Activated naive CD8-positive, alpha-beta T cell treated with anti-CD3 and anti-CD28 coated beads, Interleukin-2, amount 50 U/mL, for 24 hours (primary cell): ENCODE measurements around the gene ZNF708.
"Not testable (repeated sequence)": the region's sequence is repeated elsewhere in the genome, so short reads cannot be mapped to it uniquely, and the experiment has no call there.

Source experiments
- ATAC-seq: fragments of 150-1000 bp; cut with Tn5 transposase; one replicate; pipeline ENCODE4 v1.10.0; 2021
- DNase-seq: peaks from one replicate; pipeline ENCODE4 v3.0.0; 2021
- H3K27ac Mint-ChIP-seq: one replicate; pipeline ENCODE4 v1.8.0; 2021; ENCODE audit warnings: mild to moderate bottlenecking, mixed read lengths
- H3K27me3 Mint-ChIP-seq: one replicate; pipeline ENCODE4 v1.8.0; 2021; ENCODE audit warnings: mixed read lengths
- H3K36me3 Mint-ChIP-seq: one replicate; pipeline ENCODE4 v1.8.0; 2021; ENCODE audit warnings: low read depth, mixed read lengths
- H3K4me1 Mint-ChIP-seq: one replicate; pipeline ENCODE4 v1.8.0; 2021; ENCODE audit warnings: mixed read lengths
- H3K4me3 Mint-ChIP-seq: one replicate; pipeline ENCODE4 v1.8.0; 2021; ENCODE audit warnings: mild to moderate bottlenecking, moderate library complexity, mixed read lengths
- H3K9me3 Mint-ChIP-seq: one replicate; pipeline ENCODE4 v1.8.0; 2021; ENCODE audit warnings: mixed read lengths

The ZNF708 gene

DNA sequence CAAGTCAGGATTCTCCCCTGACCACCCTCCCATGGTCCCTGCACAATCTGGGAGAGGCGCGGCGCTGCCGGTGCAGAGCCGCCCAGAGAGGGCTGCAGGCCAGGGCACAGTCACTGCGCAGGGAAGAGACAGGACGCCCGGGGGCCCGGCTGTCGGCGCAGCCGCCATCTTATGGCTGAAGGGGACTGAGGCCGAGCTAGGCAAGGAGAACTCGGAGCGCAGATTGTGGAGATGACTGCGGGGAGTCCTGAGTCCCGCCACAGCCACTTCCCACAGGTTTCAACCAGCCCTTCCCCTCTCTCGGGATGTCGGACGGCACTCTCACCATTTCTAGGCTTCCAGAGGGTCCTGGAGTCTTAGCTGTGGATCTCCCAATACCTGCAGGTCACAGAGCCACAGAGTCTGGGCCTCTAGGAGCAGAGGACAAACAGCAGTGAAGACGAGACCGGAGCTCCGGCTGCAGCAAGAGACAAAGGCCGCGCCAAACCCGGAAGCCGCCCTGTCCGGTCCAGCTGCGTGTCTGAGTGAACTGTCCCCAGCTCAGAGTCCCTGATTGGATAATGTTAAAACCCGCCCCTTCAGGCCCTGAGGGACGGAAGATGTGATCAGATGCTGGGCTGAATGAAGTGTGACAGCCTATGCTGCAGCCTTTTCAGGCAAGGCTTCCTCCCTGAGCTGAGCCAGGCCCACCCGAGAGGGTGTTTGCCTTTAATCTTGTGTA is at the start of gene ZNF708:
Gene ZNF708 (minus strand): TSS at position 526 of the 721 bp plus-strand sequence. CDS start 198 bp downstream, at position 328.
- Mint-ChIP-seq H3K27ac (peak within 1 kb of the TSS; percentile 97), H3K4me1 (peaks cover 36% of the 10 kb centered on the region), H3K4me3 (peak within 1 kb of the TSS; percentile 92), H3K36me3 (peaks cover 38% of the 10 kb centered on the region), H3K27me3 (no peaks in the 10 kb centered on the region), H3K9me3 (peaks cover 21% of the 10 kb centered on the region)
- DNase-seq (peak; percentile 76), ATAC-seq (peak; percentile 100)

DNA sequence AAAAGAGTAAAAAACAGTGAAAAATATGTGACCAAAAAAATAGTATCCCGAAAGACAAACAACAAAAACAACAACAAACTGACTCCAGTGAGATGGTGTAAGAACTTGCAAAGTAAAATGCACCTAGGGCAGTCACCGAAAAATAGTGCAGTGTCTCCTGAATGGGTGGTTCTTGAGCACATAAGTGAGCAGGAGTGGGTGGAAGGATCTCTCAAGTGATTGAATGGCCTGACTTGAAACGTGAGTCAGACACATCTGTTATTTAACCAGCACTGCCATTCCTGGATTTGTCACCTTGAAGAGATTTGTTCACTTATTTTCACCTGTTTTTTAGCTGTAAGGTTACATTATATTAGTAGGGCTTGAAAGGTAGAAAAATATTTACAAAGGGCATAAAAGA is 33.1 kb upstream of the ZNF708 start:
- no peak overlapping the region for H3K27ac Mint-ChIP-seq
- no peak for ATAC-seq
- H3K4me1 Mint-ChIP-seq = peaks cover 20% of the 10 kb centered on the region
- H3K4me3 Mint-ChIP-seq = no peak overlapping the region
- no peaks in the 10 kb centered on the region for H3K27me3 Mint-ChIP-seq
- peaks cover 23% of the 10 kb centered on the region for H3K9me3 Mint-ChIP-seq
- DNase-seq = no peak
- H3K36me3 Mint-ChIP-seq = peaks cover 60% of the 10 kb centered on the region

DNA sequence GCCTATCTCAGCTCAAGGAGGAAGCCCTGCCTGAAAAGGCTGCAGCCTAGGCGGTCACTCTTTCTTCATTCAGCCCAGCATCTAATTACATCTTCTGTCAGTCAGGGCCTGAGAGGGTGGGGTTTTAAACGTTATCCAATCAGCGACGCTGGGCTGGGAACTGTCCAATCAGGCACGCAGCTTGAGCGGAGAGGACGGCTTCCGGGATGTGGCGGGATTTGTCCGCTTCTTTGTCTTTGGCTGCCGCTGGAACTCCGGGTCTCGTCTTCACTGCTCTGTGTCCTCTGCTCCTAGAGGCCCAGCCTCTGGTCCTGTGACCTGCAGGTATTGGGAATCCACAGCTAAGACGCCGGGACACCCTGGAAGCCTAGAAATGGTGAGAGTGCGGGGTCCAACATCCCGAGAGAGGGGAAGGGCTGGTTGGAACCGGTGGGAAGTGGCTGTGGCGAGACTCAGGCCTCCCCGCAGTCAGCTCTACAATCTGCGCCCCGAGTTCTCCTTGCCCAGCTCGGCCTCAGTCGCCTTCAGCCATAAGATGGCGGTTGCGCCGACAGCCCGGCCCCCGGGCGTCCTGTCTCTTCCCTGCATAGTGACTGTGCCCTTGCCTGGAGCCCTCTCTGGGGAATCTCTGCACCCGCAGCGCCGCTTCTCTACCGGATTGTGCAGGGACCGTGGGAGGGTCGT is 29.7 kb upstream of the ZNF708 start, which contains the start of gene ZNF738:
Gene ZNF738 (plus strand): TSS at position 233 of the 684 bp plus-strand sequence. CDS start 141 bp downstream, at position 374.
- peak within 1 kb of the TSS; percentile 99 for H3K4me3 Mint-ChIP-seq
- H3K36me3 Mint-ChIP-seq = peaks cover 30% of the 10 kb centered on the region
- H3K4me1 Mint-ChIP-seq = peaks cover 20% of the 10 kb centered on the region
- peaks cover 8% of the 10 kb centered on the region for H3K9me3 Mint-ChIP-seq
- no peaks in the 10 kb centered on the region for H3K27me3 Mint-ChIP-seq
- ATAC-seq (peak; percentile 98), DNase-seq (peak; percentile 82)
- H3K27ac Mint-ChIP-seq = peak within 1 kb of the TSS; percentile 92

DNA sequence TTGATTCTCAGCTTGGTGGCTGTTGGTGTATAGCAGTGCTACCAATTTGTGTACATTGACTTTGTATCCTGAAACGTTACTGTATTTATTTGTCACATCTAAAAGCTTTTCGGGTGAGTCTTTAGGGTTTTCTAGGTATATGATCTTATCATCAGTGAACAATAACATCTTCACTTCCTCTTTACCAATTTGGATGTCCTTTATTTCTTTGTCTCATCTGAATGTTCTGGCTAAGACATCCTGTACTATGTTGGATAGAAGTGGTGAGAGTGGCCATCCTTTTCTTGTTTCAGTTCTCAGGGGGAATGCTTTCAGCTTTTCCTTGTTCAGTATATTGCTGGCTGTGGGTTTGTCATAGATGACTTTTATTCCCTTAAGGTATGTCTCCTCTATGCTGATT is 23.6 kb upstream of the ZNF708 start:
- Mint-ChIP-seq H3K4me3 (no peak overlapping the region), H3K27me3 (no peaks in the 10 kb centered on the region), H3K4me1 (no peaks in the 10 kb centered on the region), H3K9me3 (peaks cover 29% of the 10 kb centered on the region), H3K27ac (no peak overlapping the region), H3K36me3 (peaks cover 8% of the 10 kb centered on the region)
- ATAC-seq = no peak
- DNase-seq = no peak

DNA sequence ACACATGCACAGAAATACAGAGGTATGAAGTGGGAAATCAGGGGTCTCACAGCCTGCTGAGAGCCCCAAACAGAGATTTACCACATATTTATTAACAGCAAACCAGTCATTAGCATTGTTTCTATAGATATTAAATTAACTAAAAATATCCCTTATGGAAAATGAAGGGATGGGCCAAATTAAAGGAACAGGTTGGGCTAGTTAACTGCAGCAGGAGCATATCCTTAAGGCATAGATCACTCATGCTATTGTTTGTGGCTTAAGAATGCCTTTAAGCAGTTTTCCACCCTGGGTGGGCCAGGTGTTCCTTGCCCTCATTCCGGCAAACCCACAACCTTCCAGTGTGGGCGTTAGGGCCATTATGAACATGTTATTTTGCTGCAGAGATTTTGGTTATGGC is 15.6 kb upstream of the ZNF708 start:
- peaks cover 59% of the 10 kb centered on the region for H3K9me3 Mint-ChIP-seq
- H3K36me3 Mint-ChIP-seq, H3K27me3 Mint-ChIP-seq, H3K4me3 Mint-ChIP-seq, H3K4me1 Mint-ChIP-seq, DNase-seq, H3K27ac Mint-ChIP-seq, ATAC-seq: not testable (repeated sequence)

DNA sequence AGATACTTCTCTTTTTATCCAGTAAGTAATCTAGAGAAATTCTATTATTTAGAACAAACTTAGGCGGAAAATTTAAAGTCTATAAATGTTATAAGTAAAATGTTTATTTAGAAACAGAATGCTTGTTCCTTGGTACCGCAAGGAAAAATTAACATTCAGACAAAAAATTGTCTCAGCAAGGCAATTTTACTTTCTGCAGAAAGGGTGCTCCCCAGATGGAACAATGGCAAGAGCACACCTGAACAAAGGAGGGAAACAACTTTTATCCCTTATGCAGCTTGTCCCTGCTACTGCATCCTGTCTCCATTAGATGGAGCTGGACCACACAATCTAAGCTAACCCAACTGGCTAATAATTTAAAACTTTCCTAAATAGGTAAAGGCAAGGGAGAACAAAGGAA is 6.5 kb upstream of the ZNF708 start:
- Mint-ChIP-seq H3K9me3 (peaks cover 53% of the 10 kb centered on the region), H3K36me3 (peaks cover 16% of the 10 kb centered on the region), H3K4me1 (no peaks in the 10 kb centered on the region), H3K27me3 (no peaks in the 10 kb centered on the region), H3K27ac (no peak overlapping the region), H3K4me3 (no peak overlapping the region)
- DNase-seq (no peak), ATAC-seq (no peak)

DNA sequence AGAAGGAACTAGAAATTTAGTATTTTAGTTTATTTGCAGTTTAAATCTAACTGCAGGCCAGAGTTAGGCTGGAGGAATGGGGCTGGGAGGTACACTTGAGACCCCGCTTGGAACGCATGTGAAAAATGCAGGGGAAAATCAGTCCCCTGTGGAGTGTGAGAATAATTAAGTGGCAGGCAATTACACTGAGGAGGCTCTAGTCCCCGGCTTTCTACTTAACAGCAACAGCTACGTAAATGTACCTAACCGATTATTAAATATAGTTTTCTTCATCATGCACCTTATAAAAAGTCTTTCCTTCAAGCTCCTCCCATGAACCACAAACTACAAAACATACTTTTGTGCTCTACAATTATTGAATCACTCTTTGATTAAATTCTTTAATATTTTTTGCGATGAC is 804 bp downstream of the ZNF708 start:
- peak overlapping the region; percentile 92 for H3K4me3 Mint-ChIP-seq
- DNase-seq (no peak), ATAC-seq (no peak)
- peaks cover 39% of the 10 kb centered on the region for H3K4me1 Mint-ChIP-seq
- peak overlapping the region; percentile 97 for H3K27ac Mint-ChIP-seq
- peaks cover 42% of the 10 kb centered on the region for H3K36me3 Mint-ChIP-seq
- H3K9me3 Mint-ChIP-seq = peaks cover 21% of the 10 kb centered on the region
- H3K27me3 Mint-ChIP-seq = no peaks in the 10 kb centered on the region

DNA sequence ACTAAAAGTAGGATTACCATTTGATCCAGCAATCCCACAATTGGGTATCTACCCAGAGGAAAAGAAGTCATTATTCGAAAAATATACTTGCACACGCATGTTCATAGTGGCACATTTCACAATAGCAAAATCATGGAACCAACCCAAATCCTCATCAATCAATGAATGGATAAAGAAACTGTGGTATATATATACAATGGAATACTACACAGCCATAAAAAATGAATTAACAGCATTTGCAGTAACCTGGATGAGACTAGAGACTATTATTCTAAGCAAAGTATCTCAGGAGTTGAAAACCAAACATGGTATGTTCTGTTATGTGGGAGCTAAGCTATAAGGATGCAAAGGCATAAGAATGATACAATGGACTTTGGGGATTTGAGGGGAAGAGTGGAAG is 3.0 kb downstream of the ZNF708 start:
- no peaks in the 10 kb centered on the region for H3K27me3 Mint-ChIP-seq
- no peak overlapping the region for H3K4me3 Mint-ChIP-seq
- peaks cover 62% of the 10 kb centered on the region for H3K36me3 Mint-ChIP-seq
- H3K27ac Mint-ChIP-seq = no peak overlapping the region
- DNase-seq (no peak), ATAC-seq (no peak)
- peaks cover 54% of the 10 kb centered on the region for H3K4me1 Mint-ChIP-seq
- peaks cover 16% of the 10 kb centered on the region for H3K9me3 Mint-ChIP-seq

DNA sequence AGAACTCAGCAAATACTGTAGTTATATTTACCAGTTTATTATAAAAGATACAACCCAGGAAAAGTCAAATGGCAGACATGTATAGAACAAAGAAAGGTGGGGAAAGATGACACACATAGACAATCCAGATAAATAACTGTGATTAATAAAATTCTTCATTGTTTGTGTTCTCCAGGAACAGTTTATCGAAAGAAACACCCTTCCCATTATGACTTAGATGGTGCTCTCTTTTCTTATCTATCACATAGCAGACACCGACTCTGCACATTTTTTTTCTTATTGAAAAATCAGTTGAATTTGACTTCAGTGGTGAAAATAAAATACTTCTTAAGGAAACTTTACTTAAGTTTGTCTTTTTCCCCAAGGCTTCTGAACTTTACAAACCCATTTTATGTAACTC is 6.2 kb downstream of the ZNF708 start:
- ATAC-seq (no peak), DNase-seq (no peak)
- Mint-ChIP-seq H3K27ac (no peak overlapping the region), H3K27me3 (no peaks in the 10 kb centered on the region), H3K9me3 (peaks cover 19% of the 10 kb centered on the region), H3K4me1 (peaks cover 63% of the 10 kb centered on the region), H3K36me3 (peaks cover 81% of the 10 kb centered on the region), H3K4me3 (no peak overlapping the region)

DNA sequence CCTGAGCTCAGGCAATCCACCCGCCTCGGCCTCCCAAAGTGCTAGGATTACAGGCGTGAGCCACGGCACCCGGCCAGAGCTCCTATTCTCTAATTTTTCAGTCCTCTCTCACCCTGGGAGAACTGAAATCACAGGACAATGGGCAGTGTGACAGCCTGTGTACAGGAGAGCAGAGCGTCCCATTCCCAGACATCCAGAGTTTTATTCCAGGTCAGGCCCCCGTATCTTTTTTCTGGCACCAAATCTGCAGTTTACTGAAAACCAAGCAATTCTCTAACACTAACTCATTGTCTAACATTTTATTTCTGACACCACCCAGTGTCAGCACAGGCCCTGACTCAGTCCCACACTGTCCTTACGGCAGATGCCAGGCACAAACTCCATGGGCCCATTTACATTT is 6.7 kb downstream of the ZNF708 start:
- H3K27me3 Mint-ChIP-seq = no peaks in the 10 kb centered on the region
- DNase-seq = no peak
- H3K36me3 Mint-ChIP-seq = peaks cover 80% of the 10 kb centered on the region
- H3K4me1 Mint-ChIP-seq = peaks cover 58% of the 10 kb centered on the region
- no peak overlapping the region for H3K27ac Mint-ChIP-seq
- peaks cover 19% of the 10 kb centered on the region for H3K9me3 Mint-ChIP-seq
- H3K4me3 Mint-ChIP-seq = no peak overlapping the region
- ATAC-seq = no peak

DNA sequence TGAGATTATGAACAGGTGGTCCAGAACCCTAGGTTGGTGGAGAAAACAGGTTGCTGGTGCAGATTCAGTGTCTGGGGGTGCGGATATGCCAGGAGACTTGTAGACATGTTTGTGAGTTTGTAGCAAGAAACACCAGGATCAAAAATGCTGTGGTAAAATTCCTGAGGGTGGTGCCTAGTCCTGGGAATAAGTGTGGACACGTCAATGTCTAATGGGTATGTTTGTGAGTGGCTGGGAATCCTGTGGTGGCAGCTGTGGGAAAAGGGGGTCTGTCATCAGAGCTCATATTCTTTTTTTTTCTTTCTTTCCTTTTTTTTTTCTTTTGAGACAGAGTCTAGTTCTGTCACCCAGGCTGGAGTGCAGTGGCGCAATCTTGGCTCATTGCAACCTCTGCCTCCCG is 7.2 kb downstream of the ZNF708 start:
- ATAC-seq (no peak), DNase-seq (no peak)
- Mint-ChIP-seq H3K9me3 (peaks cover 19% of the 10 kb centered on the region), H3K27ac (no peak overlapping the region), H3K27me3 (no peaks in the 10 kb centered on the region), H3K36me3 (peaks cover 81% of the 10 kb centered on the region), H3K4me1 (peaks cover 59% of the 10 kb centered on the region), H3K4me3 (no peak overlapping the region)

DNA sequence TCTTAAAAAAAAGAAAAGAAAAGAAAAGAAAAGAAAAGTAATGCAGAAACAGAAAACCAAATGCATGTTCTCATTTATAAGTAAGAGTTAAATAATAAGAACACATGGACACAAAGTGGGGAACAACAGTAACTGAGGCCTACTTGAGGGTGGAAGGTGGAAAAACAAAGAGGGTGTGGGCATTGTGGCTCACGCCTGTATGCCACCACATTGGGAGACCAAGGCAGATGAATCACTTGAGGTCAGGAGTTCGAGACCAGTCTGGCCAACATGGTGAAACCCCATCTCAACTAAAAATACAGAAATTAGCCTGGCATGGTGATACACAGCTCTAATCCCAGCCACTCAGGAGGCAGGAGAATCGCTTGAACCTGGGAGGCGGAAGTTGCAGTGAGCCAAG is 8.1 kb downstream of the ZNF708 start:
- H3K36me3 Mint-ChIP-seq = peaks cover 77% of the 10 kb centered on the region
- no peak for DNase-seq
- peak overlapping the region; percentile 43 for H3K4me3 Mint-ChIP-seq
- peak overlapping the region; percentile 67 for H3K27ac Mint-ChIP-seq
- peak; percentile 66 for ATAC-seq
- H3K9me3 Mint-ChIP-seq = peaks cover 15% of the 10 kb centered on the region
- peaks cover 55% of the 10 kb centered on the region for H3K4me1 Mint-ChIP-seq
- H3K27me3 Mint-ChIP-seq = no peaks in the 10 kb centered on the region

DNA sequence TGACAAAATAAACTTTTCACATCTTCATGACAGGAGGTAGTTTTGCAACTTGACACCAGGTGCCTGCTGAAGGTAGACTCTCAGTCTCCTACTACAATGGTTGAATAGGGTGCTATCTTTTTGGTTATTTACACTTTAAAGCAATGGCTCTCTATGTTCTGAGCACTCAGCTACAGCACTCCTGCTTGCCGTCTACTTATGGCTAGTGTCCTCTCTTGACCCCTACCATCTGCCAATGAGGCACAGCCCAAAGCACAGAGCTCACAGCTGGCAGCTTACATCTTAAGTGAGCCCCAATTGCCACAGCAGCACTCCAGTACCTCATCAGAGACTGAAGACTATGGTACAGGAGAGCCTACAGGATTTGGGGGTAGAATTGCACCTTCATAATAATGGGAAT is 11.4 kb downstream of the ZNF708 start:
- peaks cover 5% of the 10 kb centered on the region for H3K9me3 Mint-ChIP-seq
- no peak for ATAC-seq
- no peak overlapping the region for H3K27ac Mint-ChIP-seq
- no peak for DNase-seq
- peaks cover 64% of the 10 kb centered on the region for H3K36me3 Mint-ChIP-seq
- peaks cover 45% of the 10 kb centered on the region for H3K4me1 Mint-ChIP-seq
- H3K4me3 Mint-ChIP-seq = no peak overlapping the region
- H3K27me3 Mint-ChIP-seq = no peaks in the 10 kb centered on the region

DNA sequence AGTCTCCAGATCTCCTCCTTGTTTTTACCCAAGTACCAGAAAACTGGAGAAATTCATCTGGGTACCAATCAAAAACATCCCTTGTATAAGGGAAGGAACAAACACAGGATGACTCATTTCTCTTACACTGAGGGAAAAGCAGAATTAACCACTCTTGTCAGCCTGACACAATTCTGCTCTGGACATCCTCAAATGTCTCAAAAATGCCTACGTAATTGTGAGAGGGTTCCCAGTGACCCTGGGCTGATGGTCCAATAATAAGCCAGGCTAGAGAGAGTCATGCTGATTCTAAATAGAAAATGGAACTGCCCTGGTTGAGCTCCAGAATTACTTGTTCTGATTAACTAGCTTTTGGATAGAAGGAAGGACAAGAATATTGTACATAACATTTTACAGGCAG is 14.5 kb downstream of the ZNF708 start:
- no peak for ATAC-seq
- peak overlapping the region; percentile 35 for H3K27ac Mint-ChIP-seq
- no peaks in the 10 kb centered on the region for H3K27me3 Mint-ChIP-seq
- H3K4me1 Mint-ChIP-seq = peaks cover 32% of the 10 kb centered on the region
- DNase-seq = no peak
- peaks cover 4% of the 10 kb centered on the region for H3K9me3 Mint-ChIP-seq
- peaks cover 58% of the 10 kb centered on the region for H3K36me3 Mint-ChIP-seq
- H3K4me3 Mint-ChIP-seq = no peak overlapping the region

DNA sequence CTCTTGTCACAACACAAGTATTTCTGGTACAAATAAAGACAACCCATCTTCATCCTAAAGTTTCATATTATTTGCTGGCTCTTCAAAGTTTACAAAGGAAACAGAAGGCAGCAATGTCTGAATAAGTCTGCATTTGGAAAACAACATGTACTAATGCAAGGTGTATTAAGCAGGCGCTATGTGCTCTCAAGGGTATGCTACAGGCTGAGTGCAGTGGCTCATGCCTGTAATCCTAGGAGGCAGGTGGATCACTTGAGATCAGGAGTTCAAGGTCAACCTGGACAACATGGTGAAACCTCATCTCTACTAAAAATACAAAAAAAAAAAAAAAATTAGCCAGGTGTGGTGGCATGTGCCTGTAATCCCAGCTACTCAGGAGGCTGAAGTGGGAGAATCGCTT is 16.4 kb downstream of the ZNF708 start:
- not testable (repeated sequence) for H3K27me3 Mint-ChIP-seq, ATAC-seq, H3K9me3 Mint-ChIP-seq, H3K4me3 Mint-ChIP-seq, DNase-seq, H3K27ac Mint-ChIP-seq
- H3K36me3 Mint-ChIP-seq = peaks cover 58% of the 10 kb centered on the region
- H3K4me1 Mint-ChIP-seq = peaks cover 31% of the 10 kb centered on the region
